Measurements from ENCODE around the gene AADAT.
A peak's percentile ranks its signal among the peaks of the same experiment; 100 is the strongest.
"Not testable (repeated sequence)": the region's sequence is repeated elsewhere in the genome, so short reads cannot be mapped to it uniquely, and the experiment has no call there.

The AADAT gene

GRCh38 chr4:170088716-170089115 is 1.0 kb downstream of the AADAT start:
- DNase-seq = no peak

- no peak for DNase-seq
These were observed 2.5 kb downstream of the AADAT start for GRCh38 chr4:170087163-170087700.

GRCh38 chr4:170083541-170083940 is 6.2 kb downstream of the AADAT start:
- DNase-seq = no peak

DNA sequence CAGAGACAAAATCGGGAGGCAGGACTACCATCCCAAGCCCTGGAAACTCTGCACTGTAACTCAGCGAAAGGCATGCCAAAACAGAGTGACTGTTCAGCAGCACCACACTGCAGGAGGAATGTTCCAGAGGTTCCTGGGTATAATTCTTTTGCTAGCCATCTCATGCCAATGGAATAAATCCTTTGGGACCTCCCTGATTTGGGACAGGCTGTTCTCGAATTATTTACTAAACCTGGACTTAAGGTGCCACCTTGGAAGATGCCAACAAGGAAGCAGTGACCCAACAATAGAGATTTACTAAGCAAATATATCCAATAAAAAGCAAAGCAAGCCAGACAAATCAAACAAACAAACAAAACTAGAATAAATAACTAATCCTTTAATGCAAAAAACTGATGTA is 9.3 kb downstream of the AADAT start:
- DNase-seq = no peak

- DNase-seq = no peak
These were observed 9.8 kb downstream of the AADAT start for GRCh38 chr4:170079981-170080380.

GRCh38 chr4:170071196-170071595 is 18.6 kb downstream of the AADAT start:
- no peak for DNase-seq

- no peak for DNase-seq
These were observed 21.2 kb downstream of the AADAT start for GRCh38 chr4:170068438-170069128.

- DNase-seq = no peak
These were observed 30.3 kb downstream of the AADAT start for GRCh38 chr4:170059421-170059820.

- DNase-seq = no peak
These were observed 30.9 kb downstream of the AADAT start for GRCh38 chr4:170058826-170059225.

- no peak for DNase-seq
These were observed 31.9 kb downstream of the AADAT start for GRCh38 chr4:170057866-170058265.

- DNase-seq = no peak
These were observed 36.8 kb downstream of the AADAT start for GRCh38 chr4:170052919-170053318.

DNA sequence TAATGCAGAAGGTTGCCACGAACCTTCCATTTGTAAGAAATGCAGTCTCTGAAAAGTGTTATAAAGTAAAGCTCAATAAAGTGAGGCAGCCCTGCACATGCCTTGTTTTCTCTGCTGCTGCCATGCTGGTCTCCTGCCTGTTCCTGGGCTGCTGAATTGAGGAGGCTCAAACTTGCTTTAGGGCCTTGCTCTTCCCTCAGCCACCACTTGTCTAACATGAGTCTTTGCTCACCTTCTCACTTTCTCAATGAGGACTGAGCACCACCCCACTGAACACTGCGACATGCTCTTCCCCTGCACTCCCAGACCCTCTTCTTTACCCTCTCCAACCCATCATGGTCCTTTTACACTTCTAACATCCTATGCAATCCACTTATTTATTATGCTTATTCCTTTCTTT is 38.4 kb downstream of the AADAT start:
- no peak for DNase-seq

DNA sequence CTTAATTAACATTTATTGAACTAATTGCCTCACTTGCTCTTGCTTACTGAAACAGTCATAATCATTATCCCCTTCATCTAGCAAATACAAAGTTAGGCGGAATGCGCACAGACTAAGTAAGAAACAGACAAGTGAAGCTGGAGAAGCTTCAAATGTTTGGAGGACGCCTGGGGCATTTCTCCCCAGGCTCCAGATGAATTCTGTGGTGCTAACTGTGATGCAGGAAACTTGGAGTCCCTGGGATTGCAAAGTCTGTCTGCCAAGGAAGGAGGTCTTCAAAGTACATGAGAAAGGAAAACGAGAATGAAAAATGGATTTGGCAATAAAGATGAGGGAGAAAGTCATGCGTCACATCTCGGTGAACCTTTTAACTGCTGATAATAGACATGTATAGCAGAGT is 40.0 kb downstream of the AADAT start:
- no peak for DNase-seq

- peak; percentile 2 for DNase-seq
These were observed 41.9 kb downstream of the AADAT start for GRCh38 chr4:170047771-170048354.

DNA sequence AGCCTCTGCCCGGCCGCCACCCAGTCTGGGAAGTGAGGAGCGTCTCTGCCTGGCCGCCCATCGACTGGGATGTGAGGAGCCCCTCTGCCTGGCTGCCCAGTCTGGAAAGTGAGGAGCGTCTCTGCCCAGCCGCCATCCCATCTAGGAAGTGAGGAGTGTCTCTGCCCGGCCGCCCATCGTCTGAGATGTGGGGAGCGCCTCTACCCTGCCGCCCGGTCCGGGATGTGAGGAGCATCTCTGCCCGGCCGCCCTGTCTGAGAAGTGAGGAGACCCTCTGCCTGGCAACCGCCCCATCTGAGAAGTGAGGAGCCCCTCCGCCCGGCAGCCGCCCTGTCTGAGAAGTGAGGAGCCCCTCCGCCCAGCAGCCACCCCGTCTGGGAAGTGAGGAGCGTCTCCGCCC is 43.6 kb downstream of the AADAT start:
- not testable (repeated sequence) for DNase-seq

GRCh38 chr4:170040031-170040680 is 49.6 kb downstream of the AADAT start:
- no peak for DNase-seq

GRCh38 chr4:170038769-170039168 is 51.0 kb downstream of the AADAT start:
- no peak for DNase-seq

DNA sequence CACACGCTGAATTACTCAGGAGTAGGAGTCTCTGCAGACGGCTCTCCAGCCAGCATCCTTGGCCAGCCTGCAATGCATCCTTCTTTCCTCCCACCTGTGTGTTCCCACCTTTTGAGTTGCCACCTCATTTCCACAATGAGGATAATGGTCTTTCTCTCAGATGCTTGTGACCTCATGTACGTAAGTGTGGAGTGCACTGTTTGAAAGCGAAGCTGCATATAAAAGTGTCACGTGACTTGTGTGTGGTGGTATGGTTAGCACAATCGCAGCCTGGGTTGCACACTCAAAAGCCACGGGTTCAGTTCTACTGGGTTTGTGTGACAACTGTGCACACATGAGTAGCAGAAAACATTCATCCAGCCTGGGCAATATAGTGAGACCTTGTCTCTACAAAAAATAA is 51.5 kb downstream of the AADAT start:
- no peak for DNase-seq

DNA sequence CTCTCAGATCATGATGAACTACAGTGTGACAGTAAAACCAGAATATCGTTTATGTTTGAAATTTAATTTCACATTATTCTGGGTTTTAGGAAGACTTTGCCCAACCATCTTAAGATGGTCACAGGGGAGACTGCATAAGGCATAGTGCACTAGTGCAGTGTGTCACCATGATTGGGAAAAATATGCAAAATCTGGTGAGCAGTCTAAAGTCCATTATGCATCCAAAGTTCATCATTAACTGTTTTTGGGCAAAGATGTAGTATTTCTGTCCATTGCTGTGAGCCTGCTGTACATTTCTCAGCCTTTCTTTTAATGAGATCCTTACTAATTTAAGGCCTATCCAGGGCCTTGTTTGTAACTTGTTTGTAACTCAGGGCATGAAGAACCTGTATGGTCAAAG is 52.3 kb downstream of the AADAT start:
- no peak for DNase-seq

DNA sequence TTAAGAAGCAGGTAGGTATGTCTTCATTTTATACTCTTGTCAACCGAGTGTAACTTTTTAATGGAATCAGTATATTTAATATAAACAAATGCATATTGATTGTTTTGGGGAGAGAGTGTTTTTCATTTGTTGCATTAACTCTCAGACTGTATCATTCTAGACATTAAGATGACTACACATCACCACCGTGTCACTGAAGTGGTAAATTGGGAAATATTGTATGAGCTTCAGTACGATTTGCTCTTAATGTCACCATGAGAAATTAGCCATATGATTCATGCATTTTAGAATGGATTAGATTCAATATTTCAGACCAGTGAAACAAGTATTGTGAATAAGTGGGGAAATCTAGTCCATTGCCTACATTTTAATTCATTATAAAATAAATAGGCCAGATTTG is 53.9 kb downstream of the AADAT start:
- DNase-seq = no peak

GRCh38 chr4:170035231-170035630 is 54.5 kb downstream of the AADAT start:
- no peak for DNase-seq

GRCh38 chr4:170033999-170034398 is 55.8 kb downstream of the AADAT start:
- no peak for DNase-seq

DNA sequence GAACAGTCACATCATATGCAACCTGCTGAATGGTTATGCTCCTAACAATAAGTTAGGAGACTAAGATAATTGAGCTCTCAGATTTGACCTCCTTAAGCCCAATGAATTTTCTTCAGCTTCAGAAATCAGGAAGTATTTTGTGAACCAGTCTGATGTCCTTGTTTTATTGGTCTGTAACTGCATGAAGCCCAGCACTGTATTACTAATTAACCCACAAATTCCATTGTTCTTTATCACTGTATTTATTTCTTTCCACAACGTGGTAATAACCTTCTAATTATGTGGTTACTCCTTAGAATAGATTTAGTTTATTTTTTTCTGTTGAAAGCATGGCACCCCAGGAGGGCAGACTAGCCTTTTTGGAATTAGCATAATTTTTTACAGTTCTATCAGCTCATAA is 59.6 kb downstream of the AADAT start:
- DNase-seq = no peak

- peak; percentile 40 for DNase-seq
These were observed 62.5 kb downstream of the AADAT start for GRCh38 chr4:170027181-170027829.
